ENCODE measurements around the gene PAK4.

The PAK4 gene

GRCh38 chr19:39164289-39164688, 38.7 kb downstream of the PAK4 start:
- Histone ChIP-seq H3K27me3 (ENCODE audit: insufficient read depth, low read depth, severe bottlenecking) (no peaks in the 10 kb centered on the region), H3K9me3 (ENCODE audit: severe bottlenecking) (no peaks in the 10 kb centered on the region), H3K27ac (no peak overlapping the region), H3K36me3 (peaks cover 10% of the 10 kb centered on the region), H3K4me3 (ENCODE audit: low read depth, low read length) (no peak overlapping the region)
- no peak for TF ChIP-seq CTCF (IDR thresholded peaks at IDR 0.05; ENCODE audit: low read depth, low read length)
- DNase-seq = no peak

GRCh38 chr19:39165857-39166256, 40.3 kb downstream of the PAK4 start:
- H3K4me3 ChIP-seq (ENCODE audit: low read depth, low read length) = no peak overlapping the region
- peaks cover 14% of the 10 kb centered on the region for H3K36me3 ChIP-seq
- no peak for TF ChIP-seq CTCF (IDR thresholded peaks at IDR 0.05; ENCODE audit: low read depth, low read length)
- H3K9me3 ChIP-seq (ENCODE audit: severe bottlenecking) = no peaks in the 10 kb centered on the region
- H3K27me3 ChIP-seq (ENCODE audit: insufficient read depth, low read depth, severe bottlenecking) = no peaks in the 10 kb centered on the region
- H3K27ac ChIP-seq = no peak overlapping the region
- DNase-seq = no peak

- Histone ChIP-seq H3K4me3 (ENCODE audit: low read depth, low read length) (no peak overlapping the region), H3K36me3 (peaks cover 20% of the 10 kb centered on the region), H3K27ac (no peak overlapping the region), H3K27me3 (ENCODE audit: insufficient read depth, low read depth, severe bottlenecking) (no peaks in the 10 kb centered on the region), H3K9me3 (ENCODE audit: severe bottlenecking) (no peaks in the 10 kb centered on the region)
- no peak for TF ChIP-seq CTCF (IDR thresholded peaks at IDR 0.05; ENCODE audit: low read depth, low read length)
- DNase-seq = peak; percentile 33
These were observed 41.2 kb downstream of the PAK4 start for GRCh38 chr19:39166571-39167391.

GRCh38 chr19:39167461-39168257, 42.1 kb downstream of the PAK4 start:
- H3K36me3 ChIP-seq = peaks cover 25% of the 10 kb centered on the region
- no peak overlapping the region for H3K27ac ChIP-seq
- TF ChIP-seq CTCF (IDR thresholded peaks at IDR 0.05; ENCODE audit: low read depth, low read length) = no peak
- no peak overlapping the region for H3K4me3 ChIP-seq (ENCODE audit: low read depth, low read length)
- no peaks in the 10 kb centered on the region for H3K9me3 ChIP-seq (ENCODE audit: severe bottlenecking)
- DNase-seq = no peak
- H3K27me3 ChIP-seq (ENCODE audit: insufficient read depth, low read depth, severe bottlenecking) = no peaks in the 10 kb centered on the region

GRCh38 chr19:39168258-39169142, 42.9 kb downstream of the PAK4 start:
- no peak overlapping the region for H3K27ac ChIP-seq
- peaks cover 30% of the 10 kb centered on the region for H3K36me3 ChIP-seq
- H3K9me3 ChIP-seq (ENCODE audit: severe bottlenecking) = no peaks in the 10 kb centered on the region
- no peak for DNase-seq
- H3K4me3 ChIP-seq (ENCODE audit: low read depth, low read length) = no peak overlapping the region
- H3K27me3 ChIP-seq (ENCODE audit: insufficient read depth, low read depth, severe bottlenecking) = no peaks in the 10 kb centered on the region
- no peak for TF ChIP-seq CTCF (IDR thresholded peaks at IDR 0.05; ENCODE audit: low read depth, low read length)
